Body of pancreas (tissue), 4 donors: ENCODE measurements around the gene C11orf52.

Source experiments
- POLR2A ChIP-seq, 3 donors: fragments of 450-650 bp; IDR thresholded peaks; one replicate each; pipeline ENCODE4 v1.6.1; 2016; ENCODE audit warnings: antibody characterized with exemption in 3 of 3, mild to moderate bottlenecking in 2 of 3
- TF ChIP-seq, protein P1 (sequence below), 7 experiments: fragments of 450-650 bp in 4 of 7; fragments of 200-600 bp in 3 of 7; sonication (generic) in 3 of 7; IDR thresholded peaks; one replicate each; pipeline ENCODE4 v1.5.1; 2016 to 2019; ENCODE audit warnings: antibody characterized with exemption in 7 of 7

DNA sequence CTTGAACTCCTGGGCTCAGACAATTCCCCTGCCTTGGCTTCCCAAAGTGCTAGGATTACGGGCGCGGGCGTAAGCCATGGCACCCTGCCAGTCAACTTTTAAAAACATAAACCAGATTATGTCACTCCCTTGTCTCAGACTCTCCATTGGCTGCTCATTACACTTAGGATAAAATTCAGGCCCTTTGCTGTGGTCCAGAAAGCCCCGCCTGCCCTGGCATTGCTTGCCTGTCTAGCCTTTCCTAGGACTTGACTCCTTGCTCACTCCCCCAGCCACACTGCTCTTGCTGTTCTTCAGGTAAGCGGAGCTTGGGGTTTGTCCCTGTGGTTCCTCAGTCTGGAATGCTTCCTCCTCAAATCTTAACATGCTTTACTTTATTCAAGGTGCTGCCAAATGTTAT lies 48.9 kb downstream of the C11orf52 start:
- TF ChIP-seq POLR2A (IDR thresholded peaks at IDR 0.05) = no peak
- TF ChIP-seq, protein P1, sequence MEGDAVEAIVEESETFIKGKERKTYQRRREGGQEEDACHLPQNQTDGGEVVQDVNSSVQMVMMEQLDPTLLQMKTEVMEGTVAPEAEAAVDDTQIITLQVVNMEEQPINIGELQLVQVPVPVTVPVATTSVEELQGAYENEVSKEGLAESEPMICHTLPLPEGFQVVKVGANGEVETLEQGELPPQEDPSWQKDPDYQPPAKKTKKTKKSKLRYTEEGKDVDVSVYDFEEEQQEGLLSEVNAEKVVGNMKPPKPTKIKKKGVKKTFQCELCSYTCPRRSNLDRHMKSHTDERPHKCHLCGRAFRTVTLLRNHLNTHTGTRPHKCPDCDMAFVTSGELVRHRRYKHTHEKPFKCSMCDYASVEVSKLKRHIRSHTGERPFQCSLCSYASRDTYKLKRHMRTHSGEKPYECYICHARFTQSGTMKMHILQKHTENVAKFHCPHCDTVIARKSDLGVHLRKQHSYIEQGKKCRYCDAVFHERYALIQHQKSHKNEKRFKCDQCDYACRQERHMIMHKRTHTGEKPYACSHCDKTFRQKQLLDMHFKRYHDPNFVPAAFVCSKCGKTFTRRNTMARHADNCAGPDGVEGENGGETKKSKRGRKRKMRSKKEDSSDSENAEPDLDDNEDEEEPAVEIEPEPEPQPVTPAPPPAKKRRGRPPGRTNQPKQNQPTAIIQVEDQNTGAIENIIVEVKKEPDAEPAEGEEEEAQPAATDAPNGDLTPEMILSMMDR (IDR thresholded peaks at IDR 0.05) = no peak
